ENCODE results near the gene THUMPD3. TPM values are rescaled to one million over a fixed set of nuclear protein-coding genes. Genes with fewer than 3 reads are reported as not detected.

Gene THUMPD3
- total and polyA plus RNA-seq, 2 of the 4 experiments (the other 2 are of a cell fraction) = 28.2 to 43.9 TPM

GRCh38 chr3:9399746-9400145 is 36.9 kb downstream of the THUMPD3 start:
- H3K9ac ChIP-seq (ENCODE audit: low read depth, low read length) = peak overlapping the region; percentile 98; the same call in 1 of the 2 replicates
- no peaks in the 10 kb centered on the region for H3K27me3 ChIP-seq (ENCODE audit: control insufficient read depth, insufficient read depth, low read length)
- H3K36me3 ChIP-seq (ENCODE audit: control insufficient read depth, insufficient read depth, low read length) = peaks cover 4% of the 10 kb centered on the region
- no peak overlapping the region for H2BK20ac ChIP-seq (ENCODE audit: low read depth, low read length)
- H3K4ac ChIP-seq (ENCODE audit: low read depth, low read length) = no peak overlapping the region
- no peak overlapping the region for H2AFZ ChIP-seq (replicated peaks; ENCODE audit: low read length, poor library complexity)
- H3K27ac ChIP-seq (ENCODE audit: insufficient read depth, low read length) = no peak overlapping the region; the same call in 1 of the 2 replicates
- peak overlapping the region; percentile 97 for H2BK5ac ChIP-seq (ENCODE audit: low read depth, low read length, poor library complexity, severe bottlenecking)
- peak overlapping the region; percentile 95 for H3K4me3 ChIP-seq (ENCODE audit: insufficient read depth, low read depth, low read length)
- ChIA-PET CTCF (interaction anchor here (0.5 to 1.1 kb wide), 4 partner anchors 73 to 379 kb away, joined by 3 to 4 read pairs (median 3); no protein-coding TSS in a partner anchor), POLR2A (ENCODE audit: unreplicated experiment) (no interaction called here)
- H3K14ac ChIP-seq (replicated peaks; ENCODE audit: low read depth, low read length) = no peak overlapping the region
- intact Hi-C loops (cut with micrococcal nuclease) (loop anchor here (5.0 kb wide), 1 partner anchor 38 kb away; no protein-coding TSS in a partner anchor), in situ Hi-C loops (cut with MboI; ENCODE audit: low sequenced_read_pairs) (no loop called here), dilution Hi-C loops (cut with HindIII; ENCODE audit: low sequenced_read_pairs, unreplicated experiment) (no loop called here)
- peak overlapping the region; percentile 9; the same call in 1 of the 2 replicates for H3K23ac ChIP-seq (ENCODE audit: low read depth, low read length)
- H2AK5ac ChIP-seq (ENCODE audit: low read depth, low read length) = no peak overlapping the region
- H3K4me1 ChIP-seq (ENCODE audit: control insufficient read depth, insufficient read depth, low read length) = peaks cover 8% of the 10 kb centered on the region
- H2AK9ac ChIP-seq (replicated peaks; ENCODE audit: low read depth, low read length, poor library complexity) = no peak overlapping the region
- no peak for TF ChIP-seq BHLHE40 (IDR thresholded peaks at IDR 0.05; ENCODE audit: low read depth, low read length)
- TF ChIP-seq RCOR1 (IDR thresholded peaks at IDR 0.05; ENCODE audit: insufficient replicate concordance, low read length) = no peak
- TF ChIP-seq, protein P1, sequence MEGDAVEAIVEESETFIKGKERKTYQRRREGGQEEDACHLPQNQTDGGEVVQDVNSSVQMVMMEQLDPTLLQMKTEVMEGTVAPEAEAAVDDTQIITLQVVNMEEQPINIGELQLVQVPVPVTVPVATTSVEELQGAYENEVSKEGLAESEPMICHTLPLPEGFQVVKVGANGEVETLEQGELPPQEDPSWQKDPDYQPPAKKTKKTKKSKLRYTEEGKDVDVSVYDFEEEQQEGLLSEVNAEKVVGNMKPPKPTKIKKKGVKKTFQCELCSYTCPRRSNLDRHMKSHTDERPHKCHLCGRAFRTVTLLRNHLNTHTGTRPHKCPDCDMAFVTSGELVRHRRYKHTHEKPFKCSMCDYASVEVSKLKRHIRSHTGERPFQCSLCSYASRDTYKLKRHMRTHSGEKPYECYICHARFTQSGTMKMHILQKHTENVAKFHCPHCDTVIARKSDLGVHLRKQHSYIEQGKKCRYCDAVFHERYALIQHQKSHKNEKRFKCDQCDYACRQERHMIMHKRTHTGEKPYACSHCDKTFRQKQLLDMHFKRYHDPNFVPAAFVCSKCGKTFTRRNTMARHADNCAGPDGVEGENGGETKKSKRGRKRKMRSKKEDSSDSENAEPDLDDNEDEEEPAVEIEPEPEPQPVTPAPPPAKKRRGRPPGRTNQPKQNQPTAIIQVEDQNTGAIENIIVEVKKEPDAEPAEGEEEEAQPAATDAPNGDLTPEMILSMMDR (conservative IDR thresholded peaks at IDR 0.05; ENCODE audit: low read depth, low read length) = 0 out of 2 replicates have a peak, but pooled peaks have one; percentile 17
- 0 out of 2 replicates have a peak, but pooled peaks have one; percentile 12 for TF ChIP-seq FOS (IDR thresholded peaks at IDR 0.05; ENCODE audit: low read depth, low read length)
- no peak for TF ChIP-seq MAFK (IDR thresholded peaks at IDR 0.05; ENCODE audit: low read depth, low read length)
- peak; percentile 8; the same call in 1 of the 2 replicates for TF ChIP-seq SMC3 (IDR thresholded peaks at IDR 0.05; ENCODE audit: low read depth, low read length)
- no peak for TF ChIP-seq RFX5 (IDR thresholded peaks at IDR 0.05; ENCODE audit: low read depth, low read length)
- peak; percentile 46; the same call in 1 of the 2 replicates for TF ChIP-seq MAZ (IDR thresholded peaks at IDR 0.05; ENCODE audit: borderline replicate concordance, low read depth, low read length)
- TF ChIP-seq RAD21 (IDR thresholded peaks at IDR 0.05; ENCODE audit: low read length) = peak; percentile 27
- TF ChIP-seq NFE2L2 (IDR thresholded peaks at IDR 0.05; ENCODE audit: low read depth, low read length) = no peak
- TF ChIP-seq CEBPB (IDR thresholded peaks at IDR 0.05; ENCODE audit: low read depth, low read length) = no peak
- no peak for TF ChIP-seq MXI1 (IDR thresholded peaks at IDR 0.05; ENCODE audit: borderline replicate concordance, low read depth, low read length)
- no peak; the same call in 1 of the 2 replicates for TF ChIP-seq CHD1 (IDR thresholded peaks at IDR 0.05; ENCODE audit: low read depth, low read length)
- TF ChIP-seq, protein P2, sequence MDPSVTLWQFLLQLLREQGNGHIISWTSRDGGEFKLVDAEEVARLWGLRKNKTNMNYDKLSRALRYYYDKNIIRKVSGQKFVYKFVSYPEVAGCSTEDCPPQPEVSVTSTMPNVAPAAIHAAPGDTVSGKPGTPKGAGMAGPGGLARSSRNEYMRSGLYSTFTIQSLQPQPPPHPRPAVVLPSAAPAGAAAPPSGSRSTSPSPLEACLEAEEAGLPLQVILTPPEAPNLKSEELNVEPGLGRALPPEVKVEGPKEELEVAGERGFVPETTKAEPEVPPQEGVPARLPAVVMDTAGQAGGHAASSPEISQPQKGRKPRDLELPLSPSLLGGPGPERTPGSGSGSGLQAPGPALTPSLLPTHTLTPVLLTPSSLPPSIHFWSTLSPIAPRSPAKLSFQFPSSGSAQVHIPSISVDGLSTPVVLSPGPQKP (IDR thresholded peaks at IDR 0.05; ENCODE audit: borderline replicate concordance, low read depth, low read length) = no peak
- TF ChIP-seq, protein P3, sequence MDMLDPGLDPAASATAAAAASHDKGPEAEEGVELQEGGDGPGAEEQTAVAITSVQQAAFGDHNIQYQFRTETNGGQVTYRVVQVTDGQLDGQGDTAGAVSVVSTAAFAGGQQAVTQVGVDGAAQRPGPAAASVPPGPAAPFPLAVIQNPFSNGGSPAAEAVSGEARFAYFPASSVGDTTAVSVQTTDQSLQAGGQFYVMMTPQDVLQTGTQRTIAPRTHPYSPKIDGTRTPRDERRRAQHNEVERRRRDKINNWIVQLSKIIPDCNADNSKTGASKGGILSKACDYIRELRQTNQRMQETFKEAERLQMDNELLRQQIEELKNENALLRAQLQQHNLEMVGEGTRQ (IDR thresholded peaks at IDR 0.05; ENCODE audit: low read depth, low read length) = no peak
- TF ChIP-seq POLR2A (IDR thresholded peaks at IDR 0.05; ENCODE audit: low read depth, low read length) = peak; percentile 86
- H3K9me1 ChIP-seq (ENCODE audit: insufficient read depth, low read length) = peaks cover 4% of the 10 kb centered on the region; the same call in 1 of the 2 replicates
- H4K91ac ChIP-seq (ENCODE audit: insufficient read depth, low read depth, low read length) = no peak overlapping the region
- peak; percentile 97 for DNase-seq
- no peak overlapping the region for H4K5ac ChIP-seq (ENCODE audit: low read depth, low read length)
- 0 out of 2 replicates have a peak, but pooled peaks have one; percentile 2 for ATAC-seq (ENCODE audit: low read depth)
- H2BK15ac ChIP-seq (ENCODE audit: low read depth, low read length) = no peak overlapping the region
- no peak overlapping the region for H2BK120ac ChIP-seq (ENCODE audit: low read depth, low read length)
- peaks cover 88% of the 10 kb centered on the region for H4K20me1 ChIP-seq (ENCODE audit: insufficient read depth, low read length)
- H4K8ac ChIP-seq (ENCODE audit: low read depth in 2 of 2, low read length in 2 of 2) = no peak overlapping the region
- peaks cover 0 to 24% of the 10 kb centered on the region in 2 experiments; a peak in 2 of 4 replicates for H3K79me1 ChIP-seq (ENCODE audit: low read depth in 1 of 2, low read length in 2 of 2)
- WGBS, 2 experiments (ENCODE audit: extremely low coverage in 2 of 2, insufficient read length in 1 of 2) = 0% methylated on average over 2 of the region's 3 CpGs; no CpG with 5 or more reads in 1 of the 2 experiments
- H3K4me2 ChIP-seq (ENCODE audit: low read depth, low read length) = peak overlapping the region; percentile 82
- H3K9me3 ChIP-seq (ENCODE audit: control insufficient read depth, insufficient read depth, low read length) = no peaks in the 10 kb centered on the region
- no TSS peak for BruUV-seq (replicated peaks)
- no peak overlapping the region for H3K56ac ChIP-seq (ENCODE audit: extremely low read depth, insufficient read depth, low read length)
- no peak overlapping the region for H3K18ac ChIP-seq (ENCODE audit: low read depth, low read length)

Measured in IMR-90 (cell line).